Adrenal gland (tissue), 12 donors: ENCODE results near the gene NMT1. TPM values are rescaled to one million over a fixed set of nuclear protein-coding genes. Genes with fewer than 3 reads are reported as not detected.
A peak's percentile ranks its signal among the peaks of the same experiment; 100 is the strongest.

Experiments
- DNase-seq, 7 donors: peaks; one replicate each; pipeline ENCODE4 v3.0.0-alpha.2; 2019 to 2020
- H3K27ac ChIP-seq, 5 donors: fragments of 200-600 bp; sonication (generic) in 4 of 5; 1 replicate in 3 of 5; 2 replicates in 2 of 5; pipeline versions ENCODE4 v1.5.1 to v1.8.0; 2016 to 2020; ENCODE audit warnings: mild to moderate bottlenecking in 1 of 5
- H3K27me3 ChIP-seq: fragments of 200-600 bp; 2 replicates; pipeline ENCODE4 v1.8.0; 2021
- H3K36me3 ChIP-seq, 2 donors: fragments of 200-600 bp; replicated peaks in 1 of 2; 1 replicate in 1 of 2; 2 replicates in 1 of 2; pipeline versions ENCODE4 v1.5.1 to v1.8.0; 2018 to 2022
- H3K4me1 ChIP-seq, 2 donors: fragments of 200-600 bp; replicated peaks in 1 of 2; 1 replicate in 1 of 2; 2 replicates in 1 of 2; pipeline versions ENCODE4 v1.5.1 to v1.8.0; 2018 to 2021
- H3K4me3 ChIP-seq, 4 donors: fragments of 200-600 bp; sonication (generic) in 3 of 4; one replicate each; pipeline ENCODE4 v1.5.1; 2016 to 2018
- H3K9me3 ChIP-seq, 3 donors: fragments of 200-600 bp; sonication (generic) in 1 of 3; replicated peaks in 1 of 3; 1 replicate in 2 of 3; 2 replicates in 1 of 3; pipeline versions ENCODE4 v1.5.1 to v1.8.0; 2016 to 2021
- CTCF ChIP-seq, 6 experiments: fragments of 450-650 bp in 4 of 6; fragments of 200-600 bp in 2 of 6; sonication (generic) in 1 of 6; IDR thresholded peaks; 1 replicate in 5 of 6; 2 replicates in 1 of 6; pipeline versions ENCODE4 v1.5.1 to v1.8.0; 2016 to 2021; ENCODE audit warnings: antibody characterized with exemption in 6 of 6, mild to moderate bottlenecking in 2 of 6, moderate library complexity in 1 of 6
- POLR2A ChIP-seq, 2 donors: fragments of 450-650 bp; IDR thresholded peaks; one replicate each; pipeline ENCODE4 v1.6.1; 2017; ENCODE audit warnings: antibody characterized with exemption in 2 of 2, mild to moderate bottlenecking in 2 of 2, moderate library complexity in 1 of 2
- whole genome bisulfite sequencing, 4 donors: extraction: QIAGEN DNeasy Blood & Tissue Kit in 2 of 4; methylation state at CpG; one replicate each; pipeline versions ENCODE4 v1.1.5 to v1.1.7; 2013 to 2017; 5-methylcytosine and 5-hydroxymethylcytosine counted together
- intact Hi-C, 2 donors: fragments of 100-400 bp; cut with DNase I; formaldehyde crosslinking; loops; one replicate each; pipeline versions ENCODE4 v1.14.1 to v1.15.0; 2022 to 2023
- polyA plus RNA-seq, 3 donors: library from polyadenylated mRNA; stranded (reverse); fragments of 200-250 nt in 2 of 3; fragments of 350-450 nt in 1 of 3; fragmentation: Illumina TruSeq in 1 of 3; extraction: RNeasy Lipid Tissue Mini Kit (QIAGEN cat#74804) in 1 of 3; gene quantifications; one replicate each; pipeline ENCODE4 v1.2.3, GENCODE V29; 2013 to 2014
- total RNA-seq, 9 donors: library from RNA; depleted of rRNA in 4 of 9; stranded (reverse); fragments of >200 nt in 4 of 9; fragments of 120-200 nt in 1 of 9; fragmentation: NEBNext Ultra II Directional in 1 of 9; extraction: Animal tissue kit (Norgen Biotek cat#: 25700) in 1 of 9; gene quantifications; one replicate each; pipeline versions ENCODE4 v1.1.0 to v1.2.4, GENCODE V29; 2013 to 2023
- donor health status: healthy with polysubstance abuse.
- donor health status: Bipolar disorder and iron deficiency.
- donor health status: DM: yes; HTN: yes; CAD: no.
- donor health status: DM: no; HTN: no; CAD: no.
- donor health status: DM: no; HTN: no; CAD: no.
- donor health status: DM: yes; HTN: yes; CAD: no.

NMT1 gene
- total and polyA plus RNA-seq, 12 donors = 85.9 to 174 (median 136) TPM

GRCh38 chr17:45016237-45016636, 44.9 kb upstream of the NMT1 start:
- intact Hi-C loops = loop anchor here in 1 of 2 donors (10.0 kb wide), 1 partner anchor 241 kb away; no protein-coding TSS in a partner anchor
- Histone ChIP-seq H3K36me3 (no peaks in the 10 kb centered on the region), H3K4me1 (peaks cover 14 to 26% of the 10 kb centered on the region in 2 donors), H3K27ac (no peak overlapping the region), H3K27me3 (no peaks in the 10 kb centered on the region), H3K4me3 (no peak overlapping the region), H3K9me3 (no peaks in the 10 kb centered on the region)
- WGBS, 4 donors = 64 to 74% (median 70%) methylated on average over 7 of the region's 7 CpGs
- TF ChIP-seq CTCF (IDR thresholded peaks at IDR 0.05) (no peak), POLR2A (IDR thresholded peaks at IDR 0.05) (no peak)
- no peak for DNase-seq

- H3K9me3 ChIP-seq = no peaks in the 10 kb centered on the region
- no peak overlapping the region for H3K4me3 ChIP-seq
- H3K27me3 ChIP-seq = no peaks in the 10 kb centered on the region
- peak in 2 of 7 donors; percentile 40 to 43 for DNase-seq
- TF ChIP-seq CTCF (IDR thresholded peaks at IDR 0.05) = peak in 2 of 6 experiments; percentile 16 to 19
- TF ChIP-seq POLR2A (IDR thresholded peaks at IDR 0.05) = no peak
- intact Hi-C loops = loop anchor here in 1 of 2 donors (10.0 kb wide), 1 partner anchor 242 kb away; no protein-coding TSS in a partner anchor
- H3K36me3 ChIP-seq = no peaks in the 10 kb centered on the region
- H3K27ac ChIP-seq = no peak overlapping the region
- H3K4me1 ChIP-seq = peaks cover 20 to 32% of the 10 kb centered on the region in 2 donors
- WGBS, 4 donors = 62 to 68% (median 65%) methylated on average over 5 of the region's 5 CpGs
Observed at GRCh38 chr17:45016823-45017222, 44.3 kb upstream of the NMT1 start.

- no peak for DNase-seq
- TF ChIP-seq POLR2A (IDR thresholded peaks at IDR 0.05) = no peak
- no peak for TF ChIP-seq CTCF (IDR thresholded peaks at IDR 0.05)
- H3K4me1 ChIP-seq = peaks cover 20 to 39% of the 10 kb centered on the region in 2 donors
- intact Hi-C loops = loop anchor here in 1 of 2 donors (10.0 kb wide), 1 partner anchor 244 kb away; no protein-coding TSS in a partner anchor
- peak overlapping the region in 2 of 4 donors; percentile 6 to 75 for H3K4me3 ChIP-seq
- H3K27me3 ChIP-seq = no peaks in the 10 kb centered on the region
- H3K36me3 ChIP-seq = no peaks in the 10 kb centered on the region
- 14 to 34% (median 23%) methylated on average over 3 to 4 of the region's 4 CpGs for WGBS, 4 donors
- no peaks in the 10 kb centered on the region for H3K9me3 ChIP-seq
- H3K27ac ChIP-seq = peak overlapping the region in 1 of 5 donors; percentile 67
Observed at GRCh38 chr17:45018514-45018847, 42.6 kb upstream of the NMT1 start.

GRCh38 chr17:45018848-45019711, 42.0 kb upstream of the NMT1 start:
- H3K27ac ChIP-seq = peak overlapping the region in 1 of 5 donors; percentile 67
- no peaks in the 10 kb centered on the region for H3K27me3 ChIP-seq
- no peaks in the 10 kb centered on the region for H3K36me3 ChIP-seq
- H3K4me3 ChIP-seq = peak overlapping the region; percentile 6 to 75 (median 34)
- DNase-seq = peak in 5 of 7 donors; percentile 39 to 61 (median 55)
- H3K9me3 ChIP-seq = no peaks in the 10 kb centered on the region
- intact Hi-C loops = loop anchor here in 1 of 2 donors (10.0 kb wide), 1 partner anchor 244 kb away; no protein-coding TSS in a partner anchor
- peaks cover 20 to 39% of the 10 kb centered on the region in 2 donors for H3K4me1 ChIP-seq
- TF ChIP-seq POLR2A (IDR thresholded peaks at IDR 0.05) (no peak), CTCF (IDR thresholded peaks at IDR 0.05) (peak in 3 of 6 experiments; percentile 57 to 61 (median 58))
- WGBS, 4 donors = 0 to 4% (median 2%) methylated on average over 9 to 82 of the region's 82 CpGs
